Spleen (tissue), 11 donors: ENCODE data around the gene TBC1D24. TPM values are rescaled to one million over a fixed set of nuclear protein-coding genes. Genes with fewer than 3 reads are reported as not detected.

Experiments used
- DNase-seq: peaks from one replicate; pipeline ENCODE4 v3.0.0-alpha.2; 2020
- H3K27ac ChIP-seq, 8 donors: fragments of 200-600 bp; sonication (generic) in 7 of 8; 1 replicate in 4 of 8; 2 replicates in 4 of 8; pipeline versions ENCODE4 v1.5.0 to v1.8.0; 2016 to 2021; ENCODE audit warnings: inconsistent platforms in 4 of 8, mild to moderate bottlenecking in 4 of 8, moderate library complexity in 1 of 8
- H3K27me3 ChIP-seq, 7 donors: fragments of 200-600 bp; sonication (generic) in 6 of 7; replicated peaks in 1 of 7; 1 replicate in 4 of 7; 2 replicates in 3 of 7; pipeline versions ENCODE4 v1.5.0 to v1.8.0; 2016 to 2021; ENCODE audit warnings: inconsistent platforms in 3 of 7, mild to moderate bottlenecking in 1 of 7
- H3K36me3 ChIP-seq, 6 donors: fragments of 200-600 bp; sonication (generic) in 5 of 6; 1 replicate in 4 of 6; 2 replicates in 2 of 6; pipeline versions ENCODE4 v1.5.0 to v1.8.0; 2016 to 2021; ENCODE audit warnings: inconsistent platforms in 2 of 6
- H3K4me1 ChIP-seq, 6 donors: fragments of 200-600 bp; sonication (generic) in 5 of 6; 1 replicate in 3 of 6; 2 replicates in 3 of 6; pipeline versions ENCODE4 v1.5.0 to v1.8.0; 2016 to 2021; ENCODE audit warnings: inconsistent platforms in 3 of 6
- H3K4me3 ChIP-seq, 8 donors: fragments of 200-600 bp; sonication (generic) in 7 of 8; 1 replicate in 4 of 8; 2 replicates in 4 of 8; pipeline versions ENCODE4 v1.5.0 to v1.8.0; 2016 to 2021; ENCODE audit warnings: inconsistent platforms in 4 of 8, mild to moderate bottlenecking in 4 of 8, moderate library complexity in 2 of 8
- H3K9me3 ChIP-seq, 8 donors: fragments of 200-600 bp; sonication (generic) in 7 of 8; 1 replicate in 4 of 8; 2 replicates in 4 of 8; pipeline versions ENCODE4 v1.5.0 to v1.8.0; 2016 to 2021; ENCODE audit warnings: inconsistent platforms in 4 of 8
- POLR2A ChIP-seq, 3 donors: fragments of 450-650 bp; IDR thresholded peaks; one replicate each; pipeline ENCODE4 v1.5.1; 2017; ENCODE audit warnings: antibody characterized with exemption in 3 of 3, mild to moderate bottlenecking in 1 of 3
- POLR2AphosphoS5 ChIP-seq, 3 donors: sonication (generic); formaldehyde crosslinking; IDR thresholded peaks; one replicate each; pipeline ENCODE4 v1.5.1; 2017; ENCODE audit warnings: antibody characterized with exemption in 3 of 3
- WGBS, 5 donors: extraction: QIAGEN DNeasy Blood & Tissue Kit in 3 of 5; methylation state at CpG; one replicate each; pipeline versions ENCODE4 v1.1.5 to v1.1.7; 2013 to 2018; 5-methylcytosine and 5-hydroxymethylcytosine counted together
- intact Hi-C: fragments of 100-400 bp; cut with DNase I; formaldehyde crosslinking; loops from one replicate; pipeline ENCODE4 v1.15.0; 2023; ENCODE audit warnings: low total_unique reads
- polyA plus RNA-seq, 3 donors: library from polyadenylated mRNA; stranded (reverse); fragments of 200-250 nt; gene quantifications; one replicate each; pipeline ENCODE4 v1.2.1, GENCODE V29; 2013
- total RNA-seq, 7 donors: library from RNA; depleted of rRNA in 3 of 7; stranded (reverse); fragments of >200 nt in 3 of 7; fragmentation: NEBNext Ultra II Directional in 4 of 7; extraction: Animal tissue kit (Norgen Biotek cat#: 25700) in 4 of 7; gene quantifications; one replicate each; pipeline versions ENCODE4 v1.1.0 to v1.2.1, GENCODE V29; 2016 to 2021
- TF ChIP-seq, protein P1 (sequence below), 11 experiments: fragments of 200-600 bp in 7 of 11; fragments of 450-650 bp in 4 of 11; sonication (generic) in 4 of 11; IDR thresholded peaks in 8 of 11; conservative IDR thresholded peaks in 3 of 11; 1 replicate in 7 of 11; 2 replicates in 4 of 11; pipeline versions ENCODE4 v1.4.0 to v1.8.0; 2016 to 2021; ENCODE audit warnings: antibody characterized with exemption in 11 of 11, inconsistent platforms in 4 of 11, mild to moderate bottlenecking in 1 of 11
- donor health status: healthy with polysubstance abuse.
- donor health status: DM: no; HTN: no; CAD: no; lungs with moderate emphysema.
- donor health status: DM: no; HTN: no; CAD: no.
- donor health status: Bipolar disorder and iron deficiency.
- donor health status: healthy.
- donor health status: DM: no; HTN: no; CAD: no.
- donor health status: DM: yes; HTN: yes; CAD: no.

TBC1D24 gene
- total and polyA plus RNA-seq, 10 donors, result 2.2 to 15.3 (median 11.3) TPM

DNA sequence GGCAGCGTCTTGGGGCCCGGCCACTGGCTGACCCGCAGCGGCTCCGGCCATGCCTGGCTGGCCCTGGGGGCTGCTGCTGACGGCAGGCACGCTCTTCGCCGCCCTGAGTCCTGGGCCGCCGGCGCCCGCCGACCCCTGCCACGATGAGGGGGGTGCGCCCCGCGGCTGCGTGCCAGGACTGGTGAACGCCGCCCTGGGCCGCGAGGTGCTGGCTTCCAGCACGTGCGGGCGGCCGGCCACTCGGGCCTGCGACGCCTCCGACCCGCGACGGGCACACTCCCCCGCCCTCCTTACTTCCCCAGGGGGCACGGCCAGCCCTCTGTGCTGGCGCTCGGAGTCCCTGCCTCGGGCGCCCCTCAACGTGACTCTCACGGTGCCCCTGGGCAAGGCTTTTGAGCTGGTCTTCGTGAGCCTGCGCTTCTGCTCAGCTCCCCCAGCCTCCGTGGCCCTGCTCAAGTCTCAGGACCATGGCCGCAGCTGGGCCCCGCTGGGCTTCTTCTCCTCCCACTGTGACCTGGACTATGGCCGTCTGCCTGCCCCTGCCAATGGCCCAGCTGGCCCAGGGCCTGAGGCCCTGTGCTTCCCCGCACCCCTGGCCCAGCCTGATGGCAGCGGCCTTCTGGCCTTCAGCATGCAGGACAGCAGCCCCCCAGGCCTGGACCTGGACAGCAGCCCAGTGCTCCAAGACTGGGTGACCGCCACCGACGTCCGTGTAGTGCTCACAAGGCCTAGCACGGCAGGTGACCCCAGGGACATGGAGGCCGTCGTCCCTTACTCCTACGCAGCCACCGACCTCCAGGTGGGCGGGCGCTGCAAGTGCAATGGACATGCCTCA lies 3.1 kb upstream of the TBC1D24 start:
- Histone ChIP-seq H3K4me1 (peaks cover 20 to 95% (median 77%) of the 10 kb centered on the region in 6 donors), H3K9me3 (no peaks in the 10 kb centered on the region), H3K36me3 (no peaks in the 10 kb centered on the region), H3K4me3 (peak overlapping the region in 4 of 8 donors; percentile 10 to 55 (median 20)), H3K27ac (no peak overlapping the region), H3K27me3 (peaks cover 0 to 76% (median 65%) of the 10 kb centered on the region in 7 donors)
- DNase-seq, result no peak
- 10 to 54% (median 34%) methylated on average over 23 to 61 of the region's 61 CpGs for WGBS, 5 donors
- intact Hi-C loops, result no loop called here
- TF ChIP-seq POLR2AphosphoS5 (IDR thresholded peaks at IDR 0.05), result peak in 1 of 3 donors; percentile 36
- TF ChIP-seq, protein P1, sequence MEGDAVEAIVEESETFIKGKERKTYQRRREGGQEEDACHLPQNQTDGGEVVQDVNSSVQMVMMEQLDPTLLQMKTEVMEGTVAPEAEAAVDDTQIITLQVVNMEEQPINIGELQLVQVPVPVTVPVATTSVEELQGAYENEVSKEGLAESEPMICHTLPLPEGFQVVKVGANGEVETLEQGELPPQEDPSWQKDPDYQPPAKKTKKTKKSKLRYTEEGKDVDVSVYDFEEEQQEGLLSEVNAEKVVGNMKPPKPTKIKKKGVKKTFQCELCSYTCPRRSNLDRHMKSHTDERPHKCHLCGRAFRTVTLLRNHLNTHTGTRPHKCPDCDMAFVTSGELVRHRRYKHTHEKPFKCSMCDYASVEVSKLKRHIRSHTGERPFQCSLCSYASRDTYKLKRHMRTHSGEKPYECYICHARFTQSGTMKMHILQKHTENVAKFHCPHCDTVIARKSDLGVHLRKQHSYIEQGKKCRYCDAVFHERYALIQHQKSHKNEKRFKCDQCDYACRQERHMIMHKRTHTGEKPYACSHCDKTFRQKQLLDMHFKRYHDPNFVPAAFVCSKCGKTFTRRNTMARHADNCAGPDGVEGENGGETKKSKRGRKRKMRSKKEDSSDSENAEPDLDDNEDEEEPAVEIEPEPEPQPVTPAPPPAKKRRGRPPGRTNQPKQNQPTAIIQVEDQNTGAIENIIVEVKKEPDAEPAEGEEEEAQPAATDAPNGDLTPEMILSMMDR (IDR thresholded peaks at IDR 0.05 in 8 of 11, conservative IDR thresholded peaks at IDR 0.05 in 3 of 11), result no peak

DNA sequence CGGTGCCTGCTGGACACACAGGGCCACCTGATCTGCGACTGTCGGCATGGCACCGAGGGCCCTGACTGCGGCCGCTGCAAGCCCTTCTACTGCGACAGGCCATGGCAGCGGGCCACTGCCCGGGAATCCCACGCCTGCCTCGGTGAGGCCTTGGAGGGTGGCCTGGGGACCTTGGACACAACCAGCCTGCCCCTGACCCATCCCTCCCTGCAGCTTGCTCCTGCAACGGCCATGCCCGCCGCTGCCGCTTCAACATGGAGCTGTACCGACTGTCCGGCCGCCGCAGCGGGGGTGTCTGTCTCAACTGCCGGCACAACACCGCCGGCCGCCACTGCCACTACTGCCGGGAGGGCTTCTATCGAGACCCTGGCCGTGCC lies 2.5 kb upstream of the TBC1D24 start:
- no peak for DNase-seq

DNA sequence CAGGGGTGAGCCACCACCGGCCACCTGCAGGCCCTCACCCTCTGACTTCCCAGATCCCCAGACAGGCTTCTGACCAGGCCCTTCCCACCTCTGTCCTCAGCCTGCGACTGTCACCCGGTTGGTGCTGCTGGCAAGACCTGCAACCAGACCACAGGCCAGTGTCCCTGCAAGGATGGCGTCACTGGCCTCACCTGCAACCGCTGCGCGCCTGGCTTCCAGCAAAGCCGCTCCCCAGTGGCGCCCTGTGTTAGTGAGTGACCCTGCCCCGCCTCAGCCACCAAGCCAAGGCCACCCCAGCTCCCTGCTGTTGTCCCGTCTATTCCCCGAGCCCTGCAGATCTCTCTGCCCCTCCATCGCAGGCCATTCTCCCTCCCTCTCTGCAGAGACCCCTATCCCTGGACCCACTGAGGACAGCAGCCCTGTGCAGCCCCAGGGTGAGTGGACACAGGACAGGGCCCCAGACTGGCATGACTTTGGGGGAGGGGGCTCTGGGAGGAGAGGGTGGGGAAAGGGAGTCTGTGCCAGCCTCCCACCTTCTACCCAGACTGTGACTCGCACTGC lies 2.0 kb upstream of the TBC1D24 start:
- WGBS, 5 donors, result 74 to 88% (median 84%) methylated on average over 6 to 14 of the region's 14 CpGs
- Histone ChIP-seq H3K9me3 (no peaks in the 10 kb centered on the region), H3K36me3 (no peaks in the 10 kb centered on the region), H3K4me3 (peak overlapping the region in 2 of 8 donors; percentile 74 to 93), H3K27ac (no peak overlapping the region), H3K27me3 (peaks cover 0 to 65% (median 57%) of the 10 kb centered on the region in 7 donors), H3K4me1 (peaks cover 19 to 87% (median 67%) of the 10 kb centered on the region in 6 donors)
- TF ChIP-seq, protein P1 (IDR thresholded peaks at IDR 0.05 in 8 of 11, conservative IDR thresholded peaks at IDR 0.05 in 3 of 11), result no peak
- TF ChIP-seq POLR2AphosphoS5 (IDR thresholded peaks at IDR 0.05) (no peak), POLR2A (IDR thresholded peaks at IDR 0.05) (no peak)
- no peak for DNase-seq
- intact Hi-C loops, result no loop called here

More for the DNA sequence above, 2.5 kb upstream of the TBC1D24 start:
- no peak overlapping the region for H3K27ac ChIP-seq
- intact Hi-C loops, result no loop called here
- H3K27me3 ChIP-seq, result peaks cover 0 to 70% (median 62%) of the 10 kb centered on the region in 7 donors
- WGBS, 5 donors, result 60 to 95% (median 94%) methylated on average over 1 to 27 of the region's 27 CpGs
- peak overlapping the region in 1 of 8 donors; percentile 55 for H3K4me3 ChIP-seq
- peaks cover 20 to 91% (median 72%) of the 10 kb centered on the region in 6 donors for H3K4me1 ChIP-seq
- no peaks in the 10 kb centered on the region for H3K9me3 ChIP-seq
- H3K36me3 ChIP-seq, result no peaks in the 10 kb centered on the region
- TF ChIP-seq POLR2A (IDR thresholded peaks at IDR 0.05) (no peak), POLR2AphosphoS5 (IDR thresholded peaks at IDR 0.05) (no peak)
- TF ChIP-seq, protein P1 (IDR thresholded peaks at IDR 0.05 in 8 of 11, conservative IDR thresholded peaks at IDR 0.05 in 3 of 11), result no peak

DNA sequence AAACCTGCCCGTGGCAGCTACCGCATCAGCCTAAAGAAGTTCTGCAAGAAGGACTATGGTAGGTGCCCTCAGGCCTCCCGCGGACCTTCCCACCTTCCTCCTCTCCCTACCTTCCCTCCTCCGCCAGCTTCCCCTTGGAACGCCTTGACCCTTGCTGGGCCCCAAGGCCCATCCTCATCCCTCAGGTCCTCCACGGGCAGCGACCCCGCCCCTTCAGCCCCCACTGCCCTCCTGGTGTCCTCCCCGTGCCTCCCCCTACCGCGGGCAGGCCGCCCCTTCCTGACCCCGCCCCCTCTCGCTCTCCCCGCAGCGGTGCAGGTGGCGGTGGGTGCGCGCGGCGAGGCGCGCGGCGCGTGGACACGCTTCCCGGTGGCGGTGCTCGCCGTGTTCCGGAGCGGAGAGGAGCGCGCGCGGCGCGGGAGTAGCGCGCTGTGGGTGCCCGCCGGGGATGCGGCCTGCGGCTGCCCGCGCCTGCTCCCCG lies 1.4 kb upstream of the TBC1D24 start:
- intact Hi-C loops, result no loop called here
- 2 to 8% (median 5%) methylated on average over 13 to 49 of the region's 49 CpGs for WGBS, 5 donors
- Histone ChIP-seq H3K36me3 (no peaks in the 10 kb centered on the region), H3K4me3 (peak overlapping the region in 6 of 8 donors; percentile 26 to 93 (median 69)), H3K27me3 (peaks cover 0 to 60% (median 51%) of the 10 kb centered on the region in 7 donors), H3K27ac (no peak overlapping the region), H3K4me1 (peaks cover 15 to 84% (median 62%) of the 10 kb centered on the region in 6 donors), H3K9me3 (no peaks in the 10 kb centered on the region)
- TF ChIP-seq, protein P1 (IDR thresholded peaks at IDR 0.05 in 8 of 11, conservative IDR thresholded peaks at IDR 0.05 in 3 of 11), result no peak
- TF ChIP-seq POLR2A (IDR thresholded peaks at IDR 0.05) (no peak), POLR2AphosphoS5 (IDR thresholded peaks at IDR 0.05) (no peak)
- DNase-seq, result peak; percentile 83
